GM12892 (cell line): ENCODE data around the gene SHISA9.

Experiments used
- POLR2A ChIP-seq: IDR thresholded peaks from 2 replicates; pipeline ENCODE4 v1.6.1; 2011; ENCODE audit warnings: low read depth, low read length, control low read depth
- TAF1 ChIP-seq: IDR thresholded peaks from 2 replicates; pipeline ENCODE4 v1.6.1; 2011; ENCODE audit warnings: low read depth, mild to moderate bottlenecking, control low read depth, low read length, borderline replicate concordance

GRCh38 chr16:12906271-12906670 is 4.9 kb downstream of the SHISA9 start:
- TF ChIP-seq TAF1, result no peak
- no peak for TF ChIP-seq POLR2A
